Measurements from ENCODE around the gene METTL25.

The METTL25 gene

DNA sequence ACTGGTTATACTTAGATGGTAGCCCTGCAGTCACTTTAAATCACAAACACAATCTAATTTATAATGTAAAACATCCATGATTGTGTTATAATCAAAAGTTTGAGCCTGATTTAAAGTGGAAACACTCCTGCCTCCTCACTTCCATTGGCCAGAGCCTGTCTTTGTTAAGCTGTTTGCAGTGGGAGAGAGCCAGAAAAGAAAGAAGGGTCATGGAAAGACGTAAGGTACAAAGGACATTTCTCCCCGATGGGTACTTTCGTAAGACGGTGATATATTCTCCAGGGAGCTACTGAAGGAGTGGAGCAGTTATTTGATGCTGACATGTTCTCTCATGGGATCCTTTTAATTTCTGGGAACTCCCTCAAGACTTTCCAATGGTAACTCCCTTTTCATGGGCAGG lies 164.0 kb downstream of the METTL25 start:
- TF ChIP-seq, protein P1, sequence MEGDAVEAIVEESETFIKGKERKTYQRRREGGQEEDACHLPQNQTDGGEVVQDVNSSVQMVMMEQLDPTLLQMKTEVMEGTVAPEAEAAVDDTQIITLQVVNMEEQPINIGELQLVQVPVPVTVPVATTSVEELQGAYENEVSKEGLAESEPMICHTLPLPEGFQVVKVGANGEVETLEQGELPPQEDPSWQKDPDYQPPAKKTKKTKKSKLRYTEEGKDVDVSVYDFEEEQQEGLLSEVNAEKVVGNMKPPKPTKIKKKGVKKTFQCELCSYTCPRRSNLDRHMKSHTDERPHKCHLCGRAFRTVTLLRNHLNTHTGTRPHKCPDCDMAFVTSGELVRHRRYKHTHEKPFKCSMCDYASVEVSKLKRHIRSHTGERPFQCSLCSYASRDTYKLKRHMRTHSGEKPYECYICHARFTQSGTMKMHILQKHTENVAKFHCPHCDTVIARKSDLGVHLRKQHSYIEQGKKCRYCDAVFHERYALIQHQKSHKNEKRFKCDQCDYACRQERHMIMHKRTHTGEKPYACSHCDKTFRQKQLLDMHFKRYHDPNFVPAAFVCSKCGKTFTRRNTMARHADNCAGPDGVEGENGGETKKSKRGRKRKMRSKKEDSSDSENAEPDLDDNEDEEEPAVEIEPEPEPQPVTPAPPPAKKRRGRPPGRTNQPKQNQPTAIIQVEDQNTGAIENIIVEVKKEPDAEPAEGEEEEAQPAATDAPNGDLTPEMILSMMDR (IDR thresholded peaks at IDR 0.05; ENCODE audit: extremely low read depth, missing control alignments): no peak
- no peak for DNase-seq (ENCODE audit: low spot score)

DNA sequence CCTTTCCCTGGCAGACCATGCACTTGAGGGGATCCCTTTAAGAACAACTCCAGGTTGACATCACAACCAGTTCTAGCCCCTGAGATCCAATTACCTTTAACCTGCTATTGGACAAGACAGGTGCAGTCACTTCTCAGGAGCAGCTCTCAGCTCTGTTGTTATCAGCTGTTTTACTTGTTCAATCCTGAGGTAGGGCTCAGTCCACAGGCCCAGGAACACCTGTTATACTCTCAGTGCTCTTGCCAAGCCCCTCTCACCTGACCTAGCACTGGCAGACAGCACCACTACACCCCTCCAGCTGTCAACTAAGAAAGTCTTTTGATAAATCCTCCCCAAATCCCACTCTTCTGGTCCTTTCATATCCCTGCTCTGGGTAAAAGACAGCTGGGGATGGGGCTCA lies 164.4 kb downstream of the METTL25 start:
- TF ChIP-seq, protein P1 (IDR thresholded peaks at IDR 0.05; ENCODE audit: extremely low read depth, missing control alignments): no peak
- DNase-seq (ENCODE audit: low spot score): no peak

DNA sequence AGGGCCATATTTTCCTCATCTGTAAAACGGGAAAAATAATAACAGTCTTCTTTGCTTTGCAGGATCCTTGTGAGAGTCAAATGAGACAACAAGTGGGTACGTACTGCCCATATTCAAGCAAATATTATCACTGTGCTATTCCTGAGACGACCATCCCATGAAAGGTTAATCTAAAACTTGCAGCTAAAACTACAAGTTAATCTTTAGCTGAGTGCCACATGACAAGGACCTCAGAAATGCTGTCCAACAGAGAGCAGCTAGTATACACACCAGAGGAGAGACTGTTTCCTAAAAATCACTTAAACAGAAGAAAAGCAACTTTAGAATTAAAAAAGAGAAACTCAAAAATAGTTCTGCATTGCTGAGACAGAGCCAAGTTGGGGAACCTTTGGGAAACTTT lies 165.7 kb downstream of the METTL25 start:
- DNase-seq (ENCODE audit: low spot score): no peak
- TF ChIP-seq, protein P1 (IDR thresholded peaks at IDR 0.05; ENCODE audit: extremely low read depth, missing control alignments): no peak

DNA sequence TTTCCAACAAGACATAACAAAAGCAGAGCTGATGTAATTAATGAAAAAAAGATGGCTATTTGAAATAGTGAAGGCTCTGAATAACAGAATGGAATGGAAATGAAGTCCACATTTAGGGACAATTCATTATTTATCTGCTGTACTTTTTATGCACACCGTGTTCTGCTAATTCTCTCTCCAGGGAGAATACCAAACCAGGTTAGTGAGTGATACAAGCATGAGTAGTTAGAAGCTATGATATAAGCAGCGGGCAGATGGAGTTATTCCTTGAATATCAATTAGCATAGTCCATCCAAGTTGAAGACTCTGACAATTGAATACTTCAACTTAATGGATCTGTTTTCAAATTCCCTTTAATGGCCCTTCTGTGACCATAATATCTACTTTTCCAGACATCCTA lies 166.3 kb downstream of the METTL25 start:
- DNase-seq (ENCODE audit: low spot score): no peak

DNA sequence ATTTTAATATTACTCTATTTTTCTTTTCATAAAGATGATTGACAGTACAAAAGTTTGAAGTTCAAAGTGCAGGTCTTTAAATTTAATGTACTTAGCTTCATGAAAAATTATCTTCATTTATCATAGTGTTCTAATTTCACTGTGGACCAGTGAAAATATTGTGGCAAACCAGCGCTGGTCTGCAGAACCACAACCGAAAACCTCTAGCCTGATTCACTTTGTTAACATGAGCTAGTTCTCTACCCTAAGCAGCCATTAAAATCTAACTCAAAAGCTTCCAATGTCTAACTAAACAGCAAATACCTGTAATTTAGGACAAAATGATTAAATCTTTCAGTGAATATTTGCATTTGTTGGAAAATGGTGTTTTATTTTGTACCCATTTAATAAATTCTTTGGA lies 167.3 kb downstream of the METTL25 start:
- no peak for DNase-seq (ENCODE audit: low spot score)
- TF ChIP-seq, protein P1 (IDR thresholded peaks at IDR 0.05; ENCODE audit: extremely low read depth, missing control alignments): no peak

More for the DNA sequence above, 166.3 kb downstream of the METTL25 start:
- TF ChIP-seq, protein P1 (IDR thresholded peaks at IDR 0.05; ENCODE audit: extremely low read depth, missing control alignments): no peak

DNA sequence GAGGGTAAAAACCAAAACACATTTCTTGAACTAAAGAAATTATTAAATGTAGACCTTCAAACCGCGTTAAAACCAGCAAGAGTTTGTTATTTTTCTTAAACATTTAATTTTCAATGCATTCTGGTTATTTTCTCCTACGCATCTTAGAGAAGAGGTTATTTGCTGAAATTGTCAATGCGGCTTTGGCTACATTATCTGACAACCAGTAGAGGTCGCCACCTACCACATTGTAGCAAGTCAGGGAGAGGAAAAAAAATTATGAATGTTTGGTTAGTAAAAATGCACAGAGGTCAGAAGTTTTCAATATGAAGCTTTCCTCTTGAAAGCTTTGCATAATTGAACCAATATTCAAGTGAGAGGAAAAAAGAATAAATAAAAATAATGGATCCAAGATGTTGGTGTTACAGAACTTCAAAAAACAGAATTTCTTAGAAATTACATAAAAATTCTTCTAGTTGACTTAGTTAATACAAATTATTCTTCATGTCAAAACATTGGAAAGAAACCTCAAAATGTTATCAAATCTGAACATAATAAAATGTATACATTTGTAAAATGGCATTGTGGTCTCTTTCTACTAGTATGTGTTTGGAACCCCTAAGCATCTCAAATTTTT lies 168.9 kb downstream of the METTL25 start:
- DNase-seq (ENCODE audit: low spot score): peak; percentile 40
- TF ChIP-seq, protein P1 (IDR thresholded peaks at IDR 0.05; ENCODE audit: extremely low read depth, missing control alignments): peak; percentile 64
